NCI-H526 treated with DMSO at 0.1 percent for 48 hours (cell line): ENCODE data around the gene FBXL16.
A peak's percentile ranks its signal among the peaks of the same experiment; 100 is the strongest.

Experiments used
- DNase-seq: peaks from one replicate; lab custom pipeline; 2025; lab: John Stamatoyannopoulos, UW

FBXL16 gene

GRCh38 chr16:689175-689897 is 16.3 kb downstream of the FBXL16 start:
- DNase-seq: no peak

GRCh38 chr16:687499-687898 is 18.1 kb downstream of the FBXL16 start:
- no peak for DNase-seq

- DNase-seq: no peak
Observed at GRCh38 chr16:686459-687260, 18.9 kb downstream of the FBXL16 start.

- no peak for DNase-seq
Observed at GRCh38 chr16:685967-686366, 19.6 kb downstream of the FBXL16 start.

DNA sequence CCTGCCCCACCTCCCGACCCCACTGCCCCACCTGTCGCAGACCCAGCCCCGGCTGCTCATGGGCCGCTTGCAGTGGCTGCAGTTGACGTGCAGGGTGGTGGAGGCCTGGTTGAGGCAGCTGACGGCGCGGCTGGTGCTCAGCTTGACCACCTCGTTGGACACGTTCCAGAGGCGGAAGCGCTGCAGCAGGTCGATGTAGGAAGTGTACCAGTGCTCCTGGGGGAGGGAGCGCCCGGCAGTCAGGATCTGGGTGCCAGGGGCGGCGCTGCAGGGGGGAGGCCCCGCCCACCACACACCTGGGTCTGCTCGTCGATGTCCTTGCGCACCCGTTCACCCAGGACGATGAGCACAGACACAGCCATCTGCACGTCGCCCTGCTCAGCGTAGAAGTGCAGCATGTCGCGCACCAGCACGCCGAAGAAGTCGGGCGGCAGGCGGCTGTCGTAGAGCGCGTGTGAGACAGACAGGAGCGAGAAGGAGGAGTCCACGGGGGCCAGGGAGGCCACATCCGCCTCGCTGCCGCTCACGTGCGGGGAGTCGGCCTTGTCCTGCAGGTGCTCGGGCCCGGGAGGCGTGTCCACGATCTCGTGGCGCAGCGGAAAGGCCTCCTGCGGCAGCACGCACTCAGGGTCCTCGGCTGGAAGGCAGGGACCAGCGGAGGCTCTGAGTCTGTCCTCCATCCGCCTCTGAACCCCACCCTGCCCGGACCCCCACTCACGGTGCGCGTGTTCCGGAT is 20.5 kb downstream of the FBXL16 start:
- peak; percentile 43 for DNase-seq

- DNase-seq: peak; percentile 78
Observed at GRCh38 chr16:684071-684794, 21.4 kb downstream of the FBXL16 start, which contains the start of gene JMJD8. TSS of gene JMJD8 (minus strand) at chr16:684334. CDS start at chr16:684319, 15 bp downstream.

DNA sequence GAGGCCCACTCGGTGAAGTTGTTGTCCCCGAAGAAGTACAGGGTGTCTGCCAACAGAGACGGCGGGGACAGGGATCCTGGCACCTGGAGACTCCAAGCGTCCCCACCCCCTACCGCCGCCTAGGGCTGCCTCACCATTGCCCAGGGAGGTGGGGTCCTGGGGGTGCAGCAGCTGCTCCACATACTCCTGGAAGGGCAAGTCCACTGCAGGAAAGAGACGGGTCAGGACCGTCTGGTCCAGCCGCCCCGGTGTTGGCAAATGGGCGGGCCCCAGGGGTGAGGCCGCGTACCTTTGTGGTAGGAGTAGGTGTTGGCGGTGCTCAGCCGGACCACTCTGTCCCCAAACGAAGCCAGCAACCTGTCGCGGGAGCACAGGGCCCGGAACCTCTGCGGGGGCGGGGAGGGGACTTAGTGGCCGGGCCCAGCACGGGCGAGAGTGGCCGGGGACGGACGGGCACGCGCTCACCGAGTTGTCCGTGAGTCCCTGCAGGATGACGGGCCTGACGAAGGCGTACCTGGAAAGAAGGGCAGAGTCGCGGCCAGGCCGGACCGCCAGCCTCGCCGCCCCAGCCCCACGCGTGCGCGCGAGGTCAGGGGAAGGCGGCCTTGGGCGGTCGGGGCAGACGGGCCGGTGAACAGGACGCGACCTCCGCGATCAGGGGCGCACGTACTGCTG is 22.1 kb downstream of the FBXL16 start:
- no peak for DNase-seq

DNA sequence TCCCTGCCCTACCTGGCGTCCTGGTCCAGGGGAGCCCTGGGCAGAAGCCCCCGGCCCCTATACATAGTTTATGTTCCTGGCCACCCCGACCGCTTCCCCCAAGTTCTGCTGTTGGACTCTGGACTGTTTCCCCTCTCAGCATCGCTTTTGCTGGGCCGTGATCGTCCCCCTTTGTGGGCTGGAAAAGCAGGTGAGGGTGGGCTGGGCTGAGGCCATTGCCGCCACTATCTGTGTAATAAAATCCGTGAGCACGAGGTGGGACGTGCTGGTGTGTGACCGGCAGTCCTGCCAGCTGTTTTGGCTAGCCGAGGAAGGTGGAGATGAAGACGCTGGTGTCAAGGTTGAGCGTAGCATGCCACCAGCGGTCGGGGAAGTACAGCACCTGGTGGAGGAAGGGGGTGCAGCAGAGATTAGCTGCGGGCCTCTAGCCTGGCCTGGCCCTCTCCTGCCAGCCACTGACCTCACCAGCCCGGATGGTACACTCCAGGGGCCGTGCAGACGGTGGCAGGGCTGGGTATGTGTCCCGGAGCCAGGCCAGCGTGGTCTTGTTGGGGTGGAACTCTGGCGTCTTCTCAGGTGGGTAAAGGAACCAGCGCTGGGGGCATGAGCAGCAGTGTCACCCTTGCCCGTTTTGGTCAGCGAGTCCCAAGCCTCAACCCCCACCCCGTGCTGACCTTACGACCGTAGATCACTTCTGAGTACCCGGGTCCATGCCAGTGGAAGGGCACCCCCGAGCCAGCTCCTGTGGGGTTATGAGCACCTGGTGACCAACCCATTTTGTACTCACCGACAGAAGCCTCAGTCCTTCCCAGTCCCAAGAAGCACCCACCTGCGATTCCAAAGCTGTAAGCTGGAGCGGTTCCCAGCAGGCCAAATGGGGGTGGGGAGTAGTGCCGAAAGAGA is 22.9 kb downstream of the FBXL16 start:
- no peak for DNase-seq

GRCh38 chr16:681746-682427 is 23.7 kb downstream of the FBXL16 start:
- DNase-seq: no peak

- no peak for DNase-seq
Observed at GRCh38 chr16:680967-681745, 24.4 kb downstream of the FBXL16 start.

GRCh38 chr16:680625-680945 is 25.0 kb downstream of the FBXL16 start:
- no peak for DNase-seq

- peak; percentile 71 for DNase-seq
Observed at GRCh38 chr16:679814-680624, 25.6 kb downstream of the FBXL16 start, which contains the start of gene STUB1. TSS of gene STUB1 (plus strand) at chr16:680410. CDS start at chr16:680526, 116 bp downstream.

DNA sequence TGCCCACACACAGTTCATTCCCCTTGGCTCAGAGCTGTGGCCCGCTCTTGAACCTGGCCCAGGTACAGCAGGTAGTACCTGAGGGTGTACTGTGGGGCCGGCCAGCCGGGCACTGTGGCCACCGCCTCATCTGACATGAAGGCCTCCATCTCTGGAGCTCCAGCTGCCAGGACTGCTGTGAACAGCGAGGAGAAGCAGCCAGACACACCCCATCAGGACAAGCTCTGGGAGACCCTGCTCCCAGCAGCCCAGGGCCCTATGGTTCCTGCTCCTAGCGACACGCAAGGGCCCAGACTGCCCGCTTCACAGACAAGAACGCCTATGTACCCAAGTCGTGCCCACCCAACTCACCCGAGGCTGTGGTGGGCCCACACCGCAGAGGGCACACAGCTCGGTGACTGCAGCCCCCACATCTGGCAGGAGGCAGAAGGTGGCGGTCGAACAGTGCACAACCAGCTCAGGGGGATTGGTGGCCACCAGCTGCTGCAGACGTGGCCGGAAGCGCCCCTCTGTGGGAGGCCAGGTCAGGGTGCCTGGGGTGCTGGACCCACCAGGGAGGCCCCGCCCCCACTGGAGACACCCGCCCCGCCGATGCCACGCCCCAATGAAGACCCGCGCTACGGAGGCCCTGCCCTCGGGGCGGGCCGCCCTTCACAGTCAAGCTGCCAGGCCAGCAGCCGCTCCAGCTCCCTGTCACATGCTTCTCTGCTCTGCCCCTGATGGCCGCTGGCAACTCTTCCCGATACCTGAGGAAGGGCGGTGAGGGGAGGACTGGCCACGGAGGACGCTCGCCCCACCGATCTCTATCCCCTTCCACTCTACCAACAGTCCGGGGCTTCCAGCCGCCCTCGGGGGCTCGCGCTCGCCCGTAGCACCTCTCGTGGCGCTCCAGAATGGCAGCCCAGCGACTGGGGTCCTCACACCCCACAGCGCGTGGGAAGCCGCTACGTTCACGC is 26.5 kb downstream of the FBXL16 start:
- DNase-seq: peak; percentile 60

- DNase-seq: no peak
Observed at GRCh38 chr16:678209-678857, 27.3 kb downstream of the FBXL16 start.

GRCh38 chr16:677316-678190 is 28.0 kb downstream of the FBXL16 start:
- peak; percentile 58 for DNase-seq
